Fibroblast of pulmonary artery (primary cell): ENCODE data around the gene SUZ12.
A peak's percentile ranks its signal among the peaks of the same experiment; 100 is the strongest.
"Not testable (repeated sequence)": the region's sequence is repeated elsewhere in the genome, so short reads cannot be mapped to it uniquely, and the experiment has no call there.

Source experiments
- DNase-seq: peaks from one replicate; pipeline ENCODE4 v3.0.0-alpha.2; 2010; ENCODE audit warnings: low read depth
- H3K4me3 ChIP-seq: replicated peaks from 2 replicates; pipeline ENCODE4 v1.5.1; 2011; ENCODE audit warnings: low read depth, mild to moderate bottlenecking, control low read depth, low read length, moderate library complexity
- TF ChIP-seq, protein P1 (sequence below): IDR thresholded peaks from 2 replicates; pipeline ENCODE4 v1.5.1; 2011; ENCODE audit warnings: mild to moderate bottlenecking, control low read depth, low read length, inconsistent platforms; ENCODE audit errors: missing control alignments

SUZ12 gene

DNA sequence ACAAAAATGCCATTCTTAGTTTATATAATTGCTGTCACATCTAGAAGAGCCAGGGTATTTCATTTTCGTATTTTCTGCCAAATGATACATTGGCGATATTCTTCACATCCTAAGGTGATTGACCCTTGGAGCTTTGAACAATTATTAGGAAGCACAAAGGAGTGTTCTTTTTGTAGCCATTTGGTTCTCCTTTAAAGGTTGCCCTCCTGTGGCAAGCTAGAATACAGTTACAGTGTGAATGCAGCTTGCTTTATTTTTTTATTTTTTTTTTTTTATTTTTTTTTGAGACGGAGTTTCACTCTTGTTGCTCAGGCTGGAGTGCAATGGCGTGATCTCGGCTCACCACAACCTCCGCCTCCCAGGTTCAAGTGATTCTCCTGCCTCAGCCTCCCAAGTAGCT, 24.1 kb upstream of the SUZ12 start:
- TF ChIP-seq, protein P1, sequence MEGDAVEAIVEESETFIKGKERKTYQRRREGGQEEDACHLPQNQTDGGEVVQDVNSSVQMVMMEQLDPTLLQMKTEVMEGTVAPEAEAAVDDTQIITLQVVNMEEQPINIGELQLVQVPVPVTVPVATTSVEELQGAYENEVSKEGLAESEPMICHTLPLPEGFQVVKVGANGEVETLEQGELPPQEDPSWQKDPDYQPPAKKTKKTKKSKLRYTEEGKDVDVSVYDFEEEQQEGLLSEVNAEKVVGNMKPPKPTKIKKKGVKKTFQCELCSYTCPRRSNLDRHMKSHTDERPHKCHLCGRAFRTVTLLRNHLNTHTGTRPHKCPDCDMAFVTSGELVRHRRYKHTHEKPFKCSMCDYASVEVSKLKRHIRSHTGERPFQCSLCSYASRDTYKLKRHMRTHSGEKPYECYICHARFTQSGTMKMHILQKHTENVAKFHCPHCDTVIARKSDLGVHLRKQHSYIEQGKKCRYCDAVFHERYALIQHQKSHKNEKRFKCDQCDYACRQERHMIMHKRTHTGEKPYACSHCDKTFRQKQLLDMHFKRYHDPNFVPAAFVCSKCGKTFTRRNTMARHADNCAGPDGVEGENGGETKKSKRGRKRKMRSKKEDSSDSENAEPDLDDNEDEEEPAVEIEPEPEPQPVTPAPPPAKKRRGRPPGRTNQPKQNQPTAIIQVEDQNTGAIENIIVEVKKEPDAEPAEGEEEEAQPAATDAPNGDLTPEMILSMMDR = peak; percentile 38
- not testable (repeated sequence) for H3K4me3 ChIP-seq, DNase-seq

DNA sequence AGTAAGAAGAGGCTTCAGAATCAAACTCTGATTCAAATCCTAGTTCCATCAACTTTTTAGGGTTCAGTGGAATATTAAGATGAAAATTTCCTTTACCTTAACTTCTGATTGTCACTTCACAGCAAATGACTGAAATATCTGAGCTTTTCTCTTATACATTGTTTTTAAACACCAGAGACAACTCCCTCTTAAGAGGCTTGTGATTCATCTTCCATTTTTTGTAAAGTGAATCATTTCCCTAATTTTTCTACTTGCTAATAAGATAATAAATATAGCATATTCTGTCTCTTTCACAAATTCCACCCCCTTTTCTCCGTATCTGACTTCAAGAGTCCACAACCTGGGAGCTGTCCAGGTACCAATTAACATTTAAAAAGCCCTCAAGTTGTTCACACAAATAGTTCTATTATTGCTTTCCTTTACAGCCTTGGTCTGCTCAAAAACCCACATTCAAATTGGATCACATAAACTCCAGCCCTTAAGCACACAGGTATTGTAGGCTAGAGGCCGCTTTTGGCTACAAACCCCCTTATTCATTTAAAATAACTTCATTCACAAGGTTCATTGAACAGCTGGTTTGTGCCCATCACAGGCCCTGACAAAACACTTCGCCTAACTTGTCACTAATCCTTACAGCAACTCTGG, 21.2 kb upstream of the SUZ12 start:
- DNase-seq = no peak
- no peak overlapping the region for H3K4me3 ChIP-seq
- TF ChIP-seq, protein P1 = no peak

DNA sequence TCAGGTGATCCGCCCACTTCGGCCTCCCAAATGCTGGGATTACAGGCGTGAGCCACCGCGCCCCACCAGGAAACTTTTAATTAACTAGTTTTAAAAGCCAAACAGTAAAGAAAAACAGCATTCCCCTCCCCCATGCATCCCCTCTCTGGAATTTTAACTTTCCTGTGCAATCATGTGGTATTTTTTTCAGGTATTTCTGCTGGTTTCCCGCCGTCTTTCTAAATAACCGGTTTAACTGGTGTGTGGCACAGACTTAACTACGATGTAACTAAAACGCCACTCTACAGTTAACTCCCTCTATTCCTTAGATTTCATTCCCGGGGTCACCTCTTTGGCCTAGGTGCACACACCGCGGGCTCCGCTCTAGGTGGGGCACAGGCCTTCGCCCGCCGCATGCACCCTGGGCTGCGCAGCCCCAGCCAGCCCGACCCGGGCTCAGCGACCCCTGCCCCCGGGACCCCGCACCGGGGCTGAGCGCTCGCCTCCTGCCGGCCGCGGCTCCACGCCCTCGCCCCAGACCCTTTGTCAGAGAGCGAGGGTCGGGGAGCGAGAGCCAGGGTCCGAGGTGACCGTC, 20.2 kb upstream of the SUZ12 start:
- no peak overlapping the region for H3K4me3 ChIP-seq
- DNase-seq = no peak
- TF ChIP-seq, protein P1 = no peak

DNA sequence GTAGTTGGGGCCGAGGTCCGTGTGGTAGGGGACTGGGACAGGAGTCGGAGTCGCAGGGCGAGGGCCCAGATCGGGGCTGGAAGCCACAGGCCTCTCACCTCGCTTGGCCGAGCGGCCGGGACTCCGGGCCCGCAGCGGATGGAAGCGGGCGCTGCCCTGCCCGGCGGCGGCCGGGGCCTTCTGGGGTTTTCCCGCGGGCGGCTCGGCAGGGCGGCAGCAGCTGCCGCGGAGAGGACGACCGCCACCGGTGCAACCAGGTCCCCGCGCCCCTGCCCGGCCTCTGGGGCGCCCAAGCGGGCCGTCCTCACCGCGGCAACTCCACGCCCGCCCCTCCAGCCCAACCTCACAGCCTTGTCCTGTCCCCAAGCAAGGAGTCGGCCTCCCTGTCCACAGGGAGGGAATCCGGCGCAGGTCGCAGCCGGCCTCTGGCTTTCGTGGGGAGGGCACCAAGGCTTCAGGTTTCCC, 19.7 kb upstream of the SUZ12 start:
- TF ChIP-seq, protein P1 = no peak
- H3K4me3 ChIP-seq = no peak overlapping the region
- no peak for DNase-seq

DNA sequence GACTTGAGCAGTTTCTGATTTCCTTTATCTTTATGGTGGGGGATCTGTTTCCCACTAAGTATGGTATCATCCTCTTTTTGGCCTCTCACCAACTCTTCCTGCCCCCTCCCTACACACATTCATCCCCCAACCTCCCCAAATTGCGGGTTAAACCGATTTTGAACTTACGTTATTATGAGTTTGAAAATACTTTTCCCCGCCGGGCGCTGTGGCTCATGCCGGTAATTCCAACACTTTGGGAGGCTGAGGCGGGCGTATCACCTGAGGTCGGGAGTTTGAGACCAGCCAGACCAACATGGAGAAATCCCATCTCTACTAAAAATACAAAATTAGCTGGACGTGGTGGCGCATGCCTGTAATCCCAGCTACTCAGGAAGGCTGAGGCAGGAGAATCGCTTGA, 19.1 kb upstream of the SUZ12 start:
- not testable (repeated sequence) for DNase-seq, H3K4me3 ChIP-seq

DNA sequence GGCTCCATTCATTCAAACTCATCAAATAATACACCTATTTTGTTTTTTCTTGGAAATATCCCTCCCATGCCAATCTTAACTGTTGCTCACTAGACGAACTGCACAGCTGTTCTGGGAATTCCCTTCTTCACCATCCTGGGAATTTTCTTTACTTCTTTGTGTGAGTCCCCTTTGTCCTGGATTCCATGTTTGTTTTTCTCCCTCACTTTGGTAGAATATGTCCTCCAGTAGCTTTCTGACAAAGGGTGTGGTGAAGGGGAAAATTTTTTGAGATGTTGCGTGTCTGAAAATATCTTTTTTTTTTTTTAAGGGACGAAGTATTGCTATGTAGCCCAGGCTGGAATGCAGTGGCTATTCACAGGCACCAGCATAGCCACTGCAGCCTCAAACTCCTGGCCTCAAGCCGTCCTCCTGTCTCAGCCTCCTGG, 18.1 kb upstream of the SUZ12 start:
- H3K4me3 ChIP-seq = no peak overlapping the region

DNA sequence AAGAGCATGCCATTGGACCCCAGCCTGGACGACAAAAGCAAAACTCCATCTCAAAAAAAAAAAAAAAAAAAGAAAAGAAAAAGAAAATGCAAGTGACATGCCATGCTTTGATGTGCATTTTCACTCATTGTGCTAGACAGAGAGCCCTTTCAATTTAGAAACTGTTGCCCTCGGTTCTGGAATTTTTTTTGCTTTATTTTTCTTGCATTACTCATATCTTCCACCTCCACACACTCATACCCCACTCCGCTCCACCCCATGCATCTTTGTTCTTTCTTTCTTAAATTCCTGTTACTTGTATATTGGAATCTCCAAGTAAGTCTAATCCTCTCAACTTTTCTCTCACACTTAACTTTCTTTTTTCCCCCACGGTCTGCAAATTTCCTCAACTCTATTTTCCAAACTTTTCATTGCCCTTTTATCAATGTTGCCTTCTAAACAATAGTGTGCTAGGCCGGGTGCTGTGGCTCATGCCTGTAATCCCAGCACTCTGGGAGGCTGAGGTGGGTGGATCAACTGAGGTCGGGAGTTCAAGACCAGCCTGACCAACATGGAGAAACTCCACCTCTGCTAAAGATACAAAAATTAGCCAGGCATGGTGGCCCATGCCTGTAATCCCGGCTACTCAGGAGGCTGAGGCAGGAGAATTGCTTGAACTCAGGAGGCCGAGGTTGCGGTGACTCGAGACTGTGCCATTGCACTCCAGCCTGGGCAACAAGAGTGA, 16.8 kb upstream of the SUZ12 start:
- no peak overlapping the region for H3K4me3 ChIP-seq
- TF ChIP-seq, protein P1 = no peak
- DNase-seq = peak; percentile 35

More for the DNA sequence above, 18.1 kb upstream of the SUZ12 start:
- TF ChIP-seq, protein P1 = no peak
- DNase-seq = no peak
